GM12874 (cell line): ENCODE results near the gene NR4A2.

ENCODE experiments used
- TF ChIP-seq, protein P1 (sequence below): IDR thresholded peaks from 2 replicates; pipeline ENCODE4 v1.5.1; 2011; ENCODE audit warnings: low read depth, mild to moderate bottlenecking, control low read depth, low read length, moderate library complexity; ENCODE audit not compliant: insufficient read depth

The NR4A2 gene

DNA sequence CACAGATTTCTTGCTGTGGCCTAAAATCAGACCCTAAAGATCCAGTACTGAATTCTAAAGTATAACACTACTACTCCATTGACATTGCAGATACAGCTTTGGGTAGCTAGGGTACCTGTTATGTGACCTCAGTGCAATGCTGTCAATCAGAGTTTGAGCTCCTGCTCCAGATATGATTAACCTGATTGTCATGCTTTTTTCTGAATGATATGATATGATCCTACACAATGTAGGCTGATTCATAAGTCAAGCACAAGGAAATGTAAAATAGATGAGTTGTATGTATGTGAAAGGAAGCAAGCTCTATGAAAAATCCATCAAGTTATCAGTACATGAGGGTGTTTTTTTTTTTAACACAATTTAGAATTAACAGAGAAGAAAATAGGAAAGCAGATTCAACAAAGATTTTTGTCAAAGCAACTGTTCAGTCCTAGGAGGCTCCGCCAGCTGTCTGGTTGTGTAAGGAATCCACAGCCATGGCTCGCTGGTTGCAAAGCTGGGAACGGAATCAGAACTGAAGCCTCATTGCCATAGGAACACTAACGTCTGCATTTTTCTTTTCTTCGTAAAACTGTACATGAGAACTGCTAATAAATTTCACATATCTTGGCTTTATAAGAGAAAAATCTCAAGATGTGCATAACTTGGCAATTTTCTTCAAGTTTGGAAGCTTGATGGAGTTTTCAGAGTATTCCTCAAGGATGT is 52.9 kb downstream of the NR4A2 start:
- TF ChIP-seq, protein P1, sequence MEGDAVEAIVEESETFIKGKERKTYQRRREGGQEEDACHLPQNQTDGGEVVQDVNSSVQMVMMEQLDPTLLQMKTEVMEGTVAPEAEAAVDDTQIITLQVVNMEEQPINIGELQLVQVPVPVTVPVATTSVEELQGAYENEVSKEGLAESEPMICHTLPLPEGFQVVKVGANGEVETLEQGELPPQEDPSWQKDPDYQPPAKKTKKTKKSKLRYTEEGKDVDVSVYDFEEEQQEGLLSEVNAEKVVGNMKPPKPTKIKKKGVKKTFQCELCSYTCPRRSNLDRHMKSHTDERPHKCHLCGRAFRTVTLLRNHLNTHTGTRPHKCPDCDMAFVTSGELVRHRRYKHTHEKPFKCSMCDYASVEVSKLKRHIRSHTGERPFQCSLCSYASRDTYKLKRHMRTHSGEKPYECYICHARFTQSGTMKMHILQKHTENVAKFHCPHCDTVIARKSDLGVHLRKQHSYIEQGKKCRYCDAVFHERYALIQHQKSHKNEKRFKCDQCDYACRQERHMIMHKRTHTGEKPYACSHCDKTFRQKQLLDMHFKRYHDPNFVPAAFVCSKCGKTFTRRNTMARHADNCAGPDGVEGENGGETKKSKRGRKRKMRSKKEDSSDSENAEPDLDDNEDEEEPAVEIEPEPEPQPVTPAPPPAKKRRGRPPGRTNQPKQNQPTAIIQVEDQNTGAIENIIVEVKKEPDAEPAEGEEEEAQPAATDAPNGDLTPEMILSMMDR = no peak
